ENCODE measurements around the gene HLF. TPM values are rescaled to one million over a fixed set of nuclear protein-coding genes. Genes with fewer than 3 reads are reported as not detected.

The HLF gene
- total and polyA plus RNA-seq, 2 donors (not counting 1 experiment from before 2014, with no cell fraction given), result 0.10 TPM; not detected in 1

DNA sequence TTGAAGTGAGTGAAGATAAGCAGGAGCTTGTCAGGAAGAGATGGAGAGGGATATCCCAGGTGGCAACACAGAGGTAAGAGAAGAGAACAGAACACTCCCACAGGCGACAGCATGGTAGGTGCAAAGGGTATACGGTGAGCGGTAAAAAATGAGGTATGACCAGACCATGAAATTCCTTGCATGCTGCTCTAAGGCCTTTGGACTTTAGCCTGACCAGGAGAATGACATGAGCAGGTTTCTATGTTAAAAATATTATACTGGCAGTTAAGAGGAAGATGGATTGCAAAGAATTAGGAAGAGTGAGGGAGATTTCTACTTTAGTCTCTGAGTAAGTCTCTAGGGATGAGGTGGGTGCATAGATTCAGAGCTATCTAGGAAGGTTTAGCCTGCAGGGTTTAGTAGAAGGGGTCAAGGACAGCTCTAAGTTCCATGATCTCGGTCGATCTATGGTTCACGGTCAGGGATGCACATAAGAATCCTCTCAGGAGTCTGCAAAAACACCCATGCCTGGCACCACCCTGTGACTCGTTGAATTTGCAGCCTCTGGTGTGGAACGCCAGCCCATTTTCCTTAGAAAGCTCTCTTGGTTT lies 65.7 kb downstream of the HLF start:
- ATAC-seq (ENCODE audit: low read depth) (no peak), DNase-seq (no peak)
- Mint-ChIP-seq H3K27me3 (peaks cover 21% of the 10 kb centered on the region), H3K4me3 (no peak overlapping the region), H3K27ac (no peak overlapping the region), H3K4me1 (no peaks in the 10 kb centered on the region), H3K9me3 (ENCODE audit: insufficient read depth) (no peaks in the 10 kb centered on the region)
- Histone ChIP-seq H3K27ac (ENCODE audit: low read length in 2 of 2) (no peak overlapping the region), H3K9ac (ENCODE audit: low read length) (no peak overlapping the region), H3K9me3 (ENCODE audit: control extremely low read depth in 1 of 3, control insufficient read depth in 2 of 3, insufficient read depth in 1 of 3, low read length in 2 of 3) (no peaks in the 10 kb centered on the region), H3K4me1 (ENCODE audit: control insufficient read depth in 2 of 2, insufficient read depth in 2 of 2, low read length in 2 of 2) (no peaks in the 10 kb centered on the region), H3K4me3 (ENCODE audit: control extremely low read depth in 1 of 5, extremely low read depth in 1 of 5, insufficient read depth in 1 of 5, low read depth in 2 of 5, low read length in 4 of 5) (no peak overlapping the region), H4K20me1 (ENCODE audit: control insufficient read depth, insufficient read depth, low read length, poor library complexity, severe bottlenecking) (no peaks in the 10 kb centered on the region), H3K27me3 (replicated peaks in 1 of 4; ENCODE audit: control extremely low read depth in 1 of 4, control insufficient read depth in 3 of 4, insufficient read depth in 4 of 4, low read length in 3 of 4) (peaks cover 0 to 10% (median 0%) of the 10 kb centered on the region in 4 experiments), H3K79me2 (ENCODE audit: control insufficient read depth, insufficient read depth, low read length) (no peaks in the 10 kb centered on the region), H3K4me2 (replicated peaks; ENCODE audit: low read depth, low read length, poor library complexity, severe bottlenecking) (no peak overlapping the region), H3K36me3 (replicated peaks in 1 of 2; ENCODE audit: control extremely low read depth in 1 of 2, control insufficient read depth in 1 of 2, extremely low read depth in 1 of 2, insufficient read depth in 2 of 2, low read length in 1 of 2) (no peaks in the 10 kb centered on the region), H2AFZ (ENCODE audit: insufficient read depth, low read depth, low read length, poor library complexity, severe bottlenecking) (no peak overlapping the region)
- ChIA-PET CTCF (interaction anchor here (0.9 to 1.6 kb wide), 2 partner anchors 27 to 184 kb away, joined by 3 read pairs; no protein-coding TSS in a partner anchor), POLR2A (no interaction called here)
- TF ChIP-seq CTCF (IDR thresholded peaks at IDR 0.05) (no peak), EZH2 (IDR thresholded peaks at IDR 0.05; ENCODE audit: borderline replicate concordance, insufficient read depth, low read depth, low read length, poor library complexity, severe bottlenecking) (no peak)
- intact Hi-C loops (cut with micrococcal nuclease), result no loop called here
- WGBS (ENCODE audit: insufficient coverage), result 96% methylated on average over 5 of the region's 8 CpGs

DNA sequence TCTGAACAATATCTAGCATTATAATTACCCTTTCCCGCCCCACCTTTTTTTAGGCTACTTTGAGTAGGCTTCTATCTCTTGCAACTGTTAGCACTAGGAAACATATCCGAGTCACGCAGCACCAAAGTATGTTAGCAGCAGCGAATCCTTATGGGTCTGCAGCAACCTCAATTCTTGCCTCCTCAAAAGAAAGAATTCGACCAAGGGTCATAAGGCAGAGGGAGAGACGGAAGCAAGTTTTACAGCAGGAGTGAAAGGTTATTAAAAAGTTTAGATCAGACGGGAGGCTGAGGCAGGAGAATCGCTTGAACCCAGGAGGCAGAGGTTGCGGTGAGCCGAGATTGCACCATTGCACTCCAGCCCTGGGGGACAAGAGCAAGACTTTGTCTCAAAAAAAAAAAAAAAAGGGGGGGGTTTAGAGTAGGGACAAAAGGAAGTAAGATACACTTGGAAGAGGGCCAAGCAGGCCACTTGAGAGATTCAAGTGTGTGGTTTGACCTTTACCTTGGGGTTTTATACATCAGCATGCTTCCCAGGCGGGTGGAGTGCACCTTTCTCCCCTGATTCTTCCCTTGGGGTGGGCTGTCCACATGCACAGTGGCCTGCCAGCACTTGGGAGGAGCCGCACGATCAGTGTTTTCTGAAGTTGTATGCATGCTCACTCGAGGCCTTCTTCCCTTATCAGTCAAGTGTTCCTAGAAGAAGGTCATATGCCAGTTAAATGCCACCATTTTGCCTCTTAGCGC lies 67.7 kb downstream of the HLF start:
- CTCF ChIA-PET, result interaction anchor here (1.6 kb wide), 1 partner anchor 25 kb away, joined by 3 read pairs; no protein-coding TSS in a partner anchor
- 93% methylated on average over 13 of the region's 15 CpGs for WGBS (ENCODE audit: insufficient coverage)
- no peak overlapping the region for H3K4me2 ChIP-seq (replicated peaks; ENCODE audit: low read depth, low read length, poor library complexity, severe bottlenecking)
- Mint-ChIP-seq H3K4me3 (no peak overlapping the region), H3K9me3 (ENCODE audit: insufficient read depth) (no peaks in the 10 kb centered on the region), H3K27ac (no peak overlapping the region), H3K4me1 (no peaks in the 10 kb centered on the region), H3K27me3 (peaks cover 19% of the 10 kb centered on the region)
- ATAC-seq (ENCODE audit: low read depth) (no peak), DNase-seq (no peak)
- POLR2A ChIA-PET, result no interaction called here
- no peak overlapping the region for H3K4me3 ChIP-seq (ENCODE audit: control extremely low read depth in 1 of 5, extremely low read depth in 1 of 5, insufficient read depth in 1 of 5, low read depth in 2 of 5, low read length in 4 of 5)
- H3K27ac ChIP-seq (ENCODE audit: low read length in 2 of 2), result no peak overlapping the region
- intact Hi-C loops (cut with micrococcal nuclease), result no loop called here
- H3K9me3 ChIP-seq (ENCODE audit: control extremely low read depth in 1 of 3, control insufficient read depth in 2 of 3, insufficient read depth in 1 of 3, low read length in 2 of 3), result no peaks in the 10 kb centered on the region
- H3K79me2 ChIP-seq (ENCODE audit: control insufficient read depth, insufficient read depth, low read length), result no peaks in the 10 kb centered on the region
- no peaks in the 10 kb centered on the region for H3K36me3 ChIP-seq (replicated peaks in 1 of 2; ENCODE audit: control extremely low read depth in 1 of 2, control insufficient read depth in 1 of 2, extremely low read depth in 1 of 2, insufficient read depth in 2 of 2, low read length in 1 of 2)
- H3K4me1 ChIP-seq (ENCODE audit: control insufficient read depth in 2 of 2, insufficient read depth in 2 of 2, low read length in 2 of 2), result no peaks in the 10 kb centered on the region
- no peak for TF ChIP-seq EZH2 (IDR thresholded peaks at IDR 0.05; ENCODE audit: borderline replicate concordance, insufficient read depth, low read depth, low read length, poor library complexity, severe bottlenecking)
- TF ChIP-seq CTCF (IDR thresholded peaks at IDR 0.05), result no peak
- no peaks in the 10 kb centered on the region for H4K20me1 ChIP-seq (ENCODE audit: control insufficient read depth, insufficient read depth, low read length, poor library complexity, severe bottlenecking)
- H2AFZ ChIP-seq (ENCODE audit: insufficient read depth, low read depth, low read length, poor library complexity, severe bottlenecking), result no peak overlapping the region
- H3K9ac ChIP-seq (ENCODE audit: low read length), result no peak overlapping the region
- H3K27me3 ChIP-seq (replicated peaks in 1 of 4; ENCODE audit: control extremely low read depth in 1 of 4, control insufficient read depth in 3 of 4, insufficient read depth in 4 of 4, low read length in 3 of 4), result peaks cover 0 to 6% (median 0%) of the 10 kb centered on the region in 4 experiments
